GM21515 (cell line): ENCODE data around the gene SQSTM1.
"Not testable (repeated sequence)": the region's sequence is repeated elsewhere in the genome, so short reads cannot be mapped to it uniquely, and the experiment has no call there.

Source experiments
- ATAC-seq: cut with Tn5 transposase; IDR thresholded peaks from one replicate; pipeline ENCODE4 v1.9.1; 2021; ENCODE audit not compliant: unreplicated experiment

SQSTM1 gene

GRCh38 chr5:179841621-179842020 is 20.9 kb downstream of the SQSTM1 start:
- no peak for ATAC-seq

- peak; percentile 85 for ATAC-seq
Observed at GRCh38 chr5:179852993-179853547, 32.4 kb downstream of the SQSTM1 start.

- ATAC-seq: no peak
Observed at GRCh38 chr5:179854356-179854755, 33.7 kb downstream of the SQSTM1 start.

- peak; percentile 45 for ATAC-seq
Observed at GRCh38 chr5:179858241-179858585, 37.5 kb downstream of the SQSTM1 start.

- ATAC-seq: peak; percentile 96
Observed at GRCh38 chr5:179858586-179859427, 38.1 kb downstream of the SQSTM1 start, which contains the start of gene MRNIP. MRNIP (minus strand) TSS chr5:179858817; CDS start chr5:179858796, 21 bp downstream.

- no peak for ATAC-seq
Observed at GRCh38 chr5:179860301-179860700, 39.6 kb downstream of the SQSTM1 start.

- no peak for ATAC-seq
Observed at GRCh38 chr5:179862296-179862695, 41.6 kb downstream of the SQSTM1 start.

GRCh38 chr5:179862891-179863290 is 42.2 kb downstream of the SQSTM1 start:
- no peak for ATAC-seq

GRCh38 chr5:179863449-179864085 is 42.9 kb downstream of the SQSTM1 start:
- no peak for ATAC-seq

GRCh38 chr5:179864686-179865085 is 44.0 kb downstream of the SQSTM1 start:
- no peak for ATAC-seq

GRCh38 chr5:179865491-179866240 is 45.0 kb downstream of the SQSTM1 start:
- no peak for ATAC-seq

- no peak for ATAC-seq
Observed at GRCh38 chr5:179866241-179867078, 45.8 kb downstream of the SQSTM1 start.

GRCh38 chr5:179867079-179867465 is 46.4 kb downstream of the SQSTM1 start:
- ATAC-seq: no peak

GRCh38 chr5:179867476-179867875 is 46.8 kb downstream of the SQSTM1 start:
- ATAC-seq: no peak

- ATAC-seq: no peak
Observed at GRCh38 chr5:179868541-179868940, 47.8 kb downstream of the SQSTM1 start.

- ATAC-seq: no peak
Observed at GRCh38 chr5:179869101-179869500, 48.4 kb downstream of the SQSTM1 start.

GRCh38 chr5:179869641-179870402 is 49.1 kb downstream of the SQSTM1 start:
- ATAC-seq: no peak

- ATAC-seq: no peak
Observed at GRCh38 chr5:179870403-179870903, 49.7 kb downstream of the SQSTM1 start.

- no peak for ATAC-seq
Observed at GRCh38 chr5:179870952-179871351, 50.2 kb downstream of the SQSTM1 start.

- not testable (repeated sequence) for ATAC-seq
Observed at GRCh38 chr5:179871533-179871932, 50.8 kb downstream of the SQSTM1 start.
